WTC11 (cell line): ENCODE measurements around the gene TIGD7.

Experiments
- CTCF ChIP-seq: fragments of 200-600 bp; IDR thresholded peaks from 2 replicates; pipeline ENCODE4 v1.8.0; 2022; ENCODE audit warnings: antibody characterized with exemption
- FOXP4 ChIP-seq: sonication (generic); formaldehyde crosslinking; IDR thresholded peaks from 2 replicates; pipeline ENCODE4 v1.8.0; 2022; ENCODE audit warnings: mild to moderate bottlenecking, missing genetic modification reagents
- NFYB ChIP-seq: sonication (generic); formaldehyde crosslinking; conservative IDR thresholded peaks from 2 replicates; pipeline ENCODE4 v1.8.0; 2022; ENCODE audit warnings: low read depth, missing genetic modification reagents
- ZNF423 ChIP-seq: fragments of 250-450 bp; sonication (Bioruptor Pico); IDR thresholded peaks from 2 replicates; pipeline ENCODE4 v2.1.2; 2022; ENCODE audit warnings: mild to moderate bottlenecking, moderate library complexity

GRCh38 chr16:3304370-3304769 is 860 bp downstream of the TIGD7 start:
- no peak for TF ChIP-seq ZNF423 (CRISPR knock-in tag)
- no peak for TF ChIP-seq NFYB (CRISPR knock-in tag)
- no peak for TF ChIP-seq FOXP4 (CRISPR knock-in tag)
- no peak for TF ChIP-seq CTCF
